ENCODE results near the gene CDH13.

Gene CDH13

GRCh38 chr16:82626791-82627261 is at the start of gene CDH13:
Gene CDH13, plus strand, starts transcription at chr16:82626969.
- peak; percentile 72 for DNase-seq (ENCODE audit: low read depth)
- TF ChIP-seq CTCF (conservative IDR thresholded peaks at IDR 0.05; ENCODE audit: low read length): no peak
- peak within 1 kb of the TSS; percentile 76 for H3K4me3 ChIP-seq (ENCODE audit: low read length)

- H3K4me3 ChIP-seq (ENCODE audit: low read length): no peak overlapping the region
- DNase-seq (ENCODE audit: low read depth): peak; percentile 29
- peak; percentile 43 for TF ChIP-seq CTCF (conservative IDR thresholded peaks at IDR 0.05; ENCODE audit: low read length)
Observed at GRCh38 chr16:82580298-82580890, 46.4 kb upstream of the CDH13 start.

- DNase-seq (ENCODE audit: low read depth): peak; percentile 13
- H3K4me3 ChIP-seq (ENCODE audit: low read length): no peak overlapping the region
- TF ChIP-seq CTCF (conservative IDR thresholded peaks at IDR 0.05; ENCODE audit: low read length): no peak
Observed at GRCh38 chr16:82582975-82583374, 43.8 kb upstream of the CDH13 start.

GRCh38 chr16:82583422-82583821 is 43.3 kb upstream of the CDH13 start:
- peak; percentile 30 for DNase-seq (ENCODE audit: low read depth)
- no peak for TF ChIP-seq CTCF (conservative IDR thresholded peaks at IDR 0.05; ENCODE audit: low read length)
- no peak overlapping the region for H3K4me3 ChIP-seq (ENCODE audit: low read length)

- no peak for TF ChIP-seq CTCF (conservative IDR thresholded peaks at IDR 0.05; ENCODE audit: low read length)
- no peak overlapping the region for H3K4me3 ChIP-seq (ENCODE audit: low read length)
- DNase-seq (ENCODE audit: low read depth): peak; percentile 2
Observed at GRCh38 chr16:82584553-82585152, 42.1 kb upstream of the CDH13 start.

GRCh38 chr16:82585675-82586074 is 41.1 kb upstream of the CDH13 start:
- DNase-seq (ENCODE audit: low read depth): peak; percentile 74

More at GRCh38 chr16:82585675-82586074, 41.1 kb upstream of the CDH13 start:
- no peak overlapping the region for H3K4me3 ChIP-seq (ENCODE audit: low read length)
- no peak for TF ChIP-seq CTCF (conservative IDR thresholded peaks at IDR 0.05; ENCODE audit: low read length)
